HepG2 (cell line): ENCODE results near the gene XRCC1. TPM values are rescaled to one million over a fixed set of nuclear protein-coding genes. Genes with fewer than 3 reads are reported as not detected.
"Not testable (repeated sequence)": the region's sequence is repeated elsewhere in the genome, so short reads cannot be mapped to it uniquely, and the experiment has no call there.

Experiments
- ATAC-seq: fragments of 200-7000 bp; cut with Tn5 transposase; 3 replicates; pipeline ENCODE4 v1.9.1; 2020; ENCODE audit warnings: mild to moderate bottlenecking, moderate library complexity
- BruUV-seq: library from RNA; stranded (reverse); fragments of 400-500 nt; replicated peaks from 2 replicates; lab custom pipeline; 2021; lab: Mats Ljungman, UMichigan
- CTCF ChIA-PET: fragments of 300-600 bp; formaldehyde crosslinking; extraction: SDS; loops from one replicate; lab custom pipeline; 2021; ENCODE audit warnings: low total read pairs, inconsistent platforms, low intra/inter-chr PET ratio; lab: Yijun Ruan, JAX
- POLR2A ChIA-PET: fragments of 350-600 bp; sonication (Branson Sonifier 250); formaldehyde crosslinking; loops from one replicate; lab custom pipeline; 2020; ENCODE audit warnings: antibody characterized with exemption, inconsistent platforms; lab: Yijun Ruan, JAX
- DNase-seq: peaks from one replicate; pipeline ENCODE4 v3.0.0-alpha.2; 2015; ENCODE audit warnings: low spot score
- FAIRE-seq: peaks from 3 replicates; lab custom pipeline; 2011; peaks lifted over from hg19 to GRCh38; lab: Jason Lieb, UNC
- H2AFZ ChIP-seq: one replicate; pipeline ENCODE4 v1.6.1; 2011; ENCODE audit warnings: low read length, inconsistent platforms
- H3K27ac ChIP-seq: fragments of 300-600 bp; 3 replicates; pipeline ENCODE4 v1.8.0; 2011; ENCODE audit warnings: mixed run types, mild to moderate bottlenecking, mixed read lengths, low read length, inconsistent platforms; ENCODE audit not compliant: insufficient read depth; ENCODE audit errors: extremely low read length
- H3K27me3 ChIP-seq, 2 experiments: fragments of 200-600 bp in 1 of 2; 2 replicates in 1 of 2; 3 replicates in 1 of 2; pipeline versions ENCODE4 v1.6.0 to v1.8.0; 2011; ENCODE audit warnings: low read length in 2 of 2, mild to moderate bottlenecking in 2 of 2, moderate library complexity in 2 of 2, inconsistent platforms in 1 of 2; ENCODE audit not compliant: insufficient read depth in 2 of 2, control insufficient read depth in 1 of 2
- H3K36me3 ChIP-seq, 2 experiments: fragments of 200-600 bp in 1 of 2; replicated peaks in 1 of 2; 2 replicates in 1 of 2; 3 replicates in 1 of 2; pipeline versions ENCODE4 v1.5.1 to v1.8.0; 2011; ENCODE audit warnings: low read length in 2 of 2, inconsistent platforms in 1 of 2; ENCODE audit not compliant: insufficient read depth in 2 of 2, control insufficient read depth in 1 of 2
- H3K4me1 ChIP-seq: 2 replicates; pipeline ENCODE4 v1.5.1; 2012; ENCODE audit warnings: low read length, inconsistent platforms; ENCODE audit not compliant: insufficient read depth
- H3K4me2 ChIP-seq: 2 replicates; pipeline ENCODE4 v1.6.0; 2011; ENCODE audit warnings: low read depth, low read length, inconsistent platforms
- H3K4me3 ChIP-seq, 3 experiments: fragments of 200-600 bp in 1 of 3; sonication (generic), shearing (Covaris generic) in 1 of 3; replicated peaks in 1 of 3; 2 replicates each; pipeline ENCODE4 v1.5.1; 2011 to 2016; ENCODE audit warnings: low read length in 3 of 3, inconsistent platforms in 2 of 3, low read depth in 2 of 3, mild to moderate bottlenecking in 2 of 3, control low read depth in 1 of 3, mixed read lengths in 1 of 3; ENCODE audit not compliant: insufficient read depth in 1 of 3
- H3K79me2 ChIP-seq: one replicate; pipeline ENCODE4 v1.6.1; 2011; ENCODE audit warnings: low read length, inconsistent platforms; ENCODE audit not compliant: insufficient read depth
- H3K9ac ChIP-seq: 2 replicates; pipeline ENCODE4 v1.6.0; 2011; ENCODE audit warnings: mild to moderate bottlenecking, low read depth, low read length, inconsistent platforms; ENCODE audit not compliant: insufficient read depth
- H3K9me3 ChIP-seq: 2 replicates; pipeline ENCODE4 v1.5.1; 2012; ENCODE audit warnings: mild to moderate bottlenecking, low read length
- H4K20me1 ChIP-seq: 2 replicates; pipeline ENCODE4 v1.6.0; 2011; ENCODE audit warnings: inconsistent platforms, mild to moderate bottlenecking, low read length, moderate library complexity; ENCODE audit not compliant: insufficient read depth
- CEBPG ChIP-seq: IDR thresholded peaks from 2 replicates; pipeline ENCODE4 v1.6.1; 2016
- JUN ChIP-seq: sonication (generic); formaldehyde crosslinking; IDR thresholded peaks from 2 replicates; pipeline ENCODE4 v1.4.0; 2020; ENCODE audit warnings: mild to moderate bottlenecking, missing genetic modification reagents
- LCORL ChIP-seq, 2 experiments: fragments of 450-650 bp in 1 of 2; sonication (generic) in 1 of 2; formaldehyde crosslinking in 1 of 2; IDR thresholded peaks; 2 replicates each; pipeline versions ENCODE4 v1.5.0 to v1.6.1; 2017 to 2020; ENCODE audit warnings: antibody characterized with exemption in 1 of 2, missing genetic modification reagents in 1 of 2
- SP1 ChIP-seq, 2 experiments: fragments of 450-650 bp in 1 of 2; sonication (generic) in 1 of 2; formaldehyde crosslinking in 1 of 2; IDR thresholded peaks; 2 replicates each; pipeline versions ENCODE4 v1.4.0 to v1.6.1; 2016 to 2020; ENCODE audit warnings: missing genetic modification reagents in 1 of 2
- XBP1 ChIP-seq: sonication (generic); formaldehyde crosslinking; IDR thresholded peaks from 2 replicates; pipeline ENCODE4 v1.5.0; 2020; ENCODE audit warnings: missing genetic modification reagents
- ZMYM2 ChIP-seq: sonication (generic); formaldehyde crosslinking; IDR thresholded peaks from 2 replicates; pipeline ENCODE4 v1.8.0; 2022; ENCODE audit warnings: mild to moderate bottlenecking, missing genetic modification reagents
- ZNF143 ChIP-seq: sonication (generic); formaldehyde crosslinking; IDR thresholded peaks from 2 replicates; pipeline ENCODE4 v1.4.0; 2020; ENCODE audit warnings: missing genetic modification reagents
- ZNF629 ChIP-seq: sonication (generic); formaldehyde crosslinking; conservative IDR thresholded peaks from 2 replicates; pipeline ENCODE4 v1.5.0; 2020; ENCODE audit warnings: missing genetic modification reagents
- ZNF674 ChIP-seq: sonication (generic); formaldehyde crosslinking; IDR thresholded peaks from 2 replicates; pipeline ENCODE4 v1.5.0; 2020; ENCODE audit warnings: low read depth, mild to moderate bottlenecking, missing genetic modification reagents
- ZSCAN12 ChIP-seq: sonication (generic); formaldehyde crosslinking; IDR thresholded peaks from 2 replicates; pipeline ENCODE4 v1.9.0; 2021; ENCODE audit warnings: mild to moderate bottlenecking, missing genetic modification reagents
- WGBS: methylation state at CpG from one replicate; pipeline ENCODE4 v1.1.6; 2017; ENCODE audit warnings: low lambda C conversion rate; 5-methylcytosine and 5-hydroxymethylcytosine counted together
- in situ Hi-C: cut with HindIII; loops from 2 replicates; pipeline ENCODE4 v1.10.0; 2017; ENCODE audit warnings: low pct_unique_long_range_greater_than_20kb; ENCODE audit not compliant: extremely low pct_ligation_motif_present
- intact Hi-C: fragments of 100-400 bp; cut with micrococcal nuclease; formaldehyde crosslinking; loops from one replicate; pipeline ENCODE4 v1.10.0; 2022; ENCODE audit not compliant: unreplicated experiment
- polyA plus RNA-seq, 8 experiments: library from polyadenylated mRNA; depleted of rRNA in 3 of 8; stranded (reverse) in 7 of 8; unstranded in 1 of 8; fragments of >200 nt; fragmentation: Illumina TruSeq in 4 of 8; extraction: Trizol in 4 of 8; gene quantifications; 2 replicates each; pipeline versions ENCODE4 v1.2.1 to v1.2.3, GENCODE V29; 2011 to 2016; ENCODE audit warnings: low read depth in 4 of 8, missing spikeins in 1 of 8, mixed read lengths in 1 of 8; ENCODE audit not compliant: insufficient read depth in 1 of 8
- total RNA-seq, 5 experiments: library from RNA; depleted of rRNA; stranded (reverse); fragments of >200 nt; fragmentation: Illumina TruSeq; extraction: Trizol; gene quantifications; 2 replicates each; pipeline ENCODE4 v1.2.3, GENCODE V29; 2016; ENCODE audit warnings: low read depth in 1 of 5
- TF ChIP-seq, protein P1 (sequence below): IDR thresholded peaks from 2 replicates; pipeline ENCODE4 v1.6.1; 2016; ENCODE audit warnings: low read depth, missing genetic modification reagents, missing compliant biosample characterization
- TF ChIP-seq, protein P2 (sequence below): sonication (generic); formaldehyde crosslinking; IDR thresholded peaks from 2 replicates; pipeline ENCODE4 v1.8.0; 2022; ENCODE audit warnings: missing genetic modification reagents, mild to moderate bottlenecking, borderline replicate concordance

Gene XRCC1
- total and polyA plus RNA-seq, 2 of the 13 experiments (the other 11 are each of a cell fraction or from before 2014, with no cell fraction given), result 24.7 to 26.3 TPM

DNA sequence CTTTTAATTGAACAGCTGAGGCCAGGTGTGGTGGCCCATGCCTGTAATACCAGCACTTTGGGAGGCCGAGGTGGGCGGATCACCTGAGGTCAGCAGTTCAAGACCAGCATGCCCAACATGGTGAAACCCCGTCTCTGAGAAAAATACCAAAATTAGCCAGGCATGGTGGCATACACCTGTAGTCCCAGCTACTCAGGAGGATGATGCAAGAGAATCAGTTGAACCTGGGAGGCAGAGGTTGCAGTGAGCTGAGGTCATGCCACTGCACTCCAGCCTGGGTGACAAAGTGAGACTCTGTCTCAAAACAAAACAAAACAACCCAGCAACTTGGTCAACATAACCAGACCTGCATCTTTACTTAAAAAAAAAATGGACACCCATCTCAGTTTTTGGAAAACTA lies 11.7 kb upstream of the XRCC1 start:
- in situ Hi-C loops, H3K36me3 ChIP-seq, intact Hi-C loops, H4K20me1 ChIP-seq, H3K9me3 ChIP-seq, BruUV-seq, ATAC-seq, H3K27ac ChIP-seq, H3K4me2 ChIP-seq, POLR2A ChIA-PET, FAIRE-seq, CTCF ChIA-PET, DNase-seq, H3K79me2 ChIP-seq, H3K4me3 ChIP-seq, H3K9ac ChIP-seq, H3K27me3 ChIP-seq, H2AFZ ChIP-seq: not testable (repeated sequence)
- peaks cover 26% of the 10 kb centered on the region for H3K4me1 ChIP-seq
- 0 out of 2 replicates have a peak, but pooled peaks have one; percentile 10 for TF ChIP-seq CEBPG (CRISPR knock-in tag)
- WGBS, result no CpG with 5 or more reads among the region's 3 CpGs

DNA sequence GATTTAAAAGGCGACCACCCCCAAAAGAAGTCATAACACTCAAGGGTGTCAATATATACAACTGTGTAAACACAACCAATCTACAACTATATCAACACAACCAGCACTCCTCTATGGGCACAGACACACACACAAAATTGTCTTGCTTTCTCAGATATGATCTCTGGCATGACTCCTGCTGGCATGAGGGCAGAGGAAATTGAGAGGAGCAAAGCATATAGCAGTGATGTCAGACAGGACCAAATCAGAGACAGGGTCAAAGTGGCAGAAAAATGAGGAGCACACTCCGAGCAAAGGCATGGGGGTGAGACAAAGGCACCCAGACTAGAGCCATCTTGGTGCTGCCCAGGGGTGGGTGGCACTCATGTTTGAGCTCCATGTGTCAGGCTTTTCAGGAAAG lies 11.0 kb upstream of the XRCC1 start:
- ATAC-seq (no peak), FAIRE-seq (no peak), DNase-seq (no peak)
- Histone ChIP-seq H3K4me1 (peaks cover 26% of the 10 kb centered on the region), H3K36me3 (0 out of 5 replicates have a peak, but pooled peaks cover 0 to 3% of the 10 kb centered on the region in 2 experiments), H3K9me3 (no peaks in the 10 kb centered on the region), H3K9ac (no peak overlapping the region), H3K79me2 (no peaks in the 10 kb centered on the region), H3K4me3 (no peak overlapping the region), H3K27ac (no peak overlapping the region), H3K27me3 (no peaks in the 10 kb centered on the region), H3K4me2 (no peak overlapping the region), H2AFZ (no peak overlapping the region), H4K20me1 (no peaks in the 10 kb centered on the region)
- in situ Hi-C loops (no loop called here), intact Hi-C loops (no loop called here)
- POLR2A ChIA-PET, result no interaction called here
- 96% methylated on average over 2 of the region's 2 CpGs for WGBS
- CTCF ChIA-PET, result no interaction called here
- BruUV-seq, result no TSS peak
- TF ChIP-seq ZNF674, result no peak
- TF ChIP-seq, protein P1, sequence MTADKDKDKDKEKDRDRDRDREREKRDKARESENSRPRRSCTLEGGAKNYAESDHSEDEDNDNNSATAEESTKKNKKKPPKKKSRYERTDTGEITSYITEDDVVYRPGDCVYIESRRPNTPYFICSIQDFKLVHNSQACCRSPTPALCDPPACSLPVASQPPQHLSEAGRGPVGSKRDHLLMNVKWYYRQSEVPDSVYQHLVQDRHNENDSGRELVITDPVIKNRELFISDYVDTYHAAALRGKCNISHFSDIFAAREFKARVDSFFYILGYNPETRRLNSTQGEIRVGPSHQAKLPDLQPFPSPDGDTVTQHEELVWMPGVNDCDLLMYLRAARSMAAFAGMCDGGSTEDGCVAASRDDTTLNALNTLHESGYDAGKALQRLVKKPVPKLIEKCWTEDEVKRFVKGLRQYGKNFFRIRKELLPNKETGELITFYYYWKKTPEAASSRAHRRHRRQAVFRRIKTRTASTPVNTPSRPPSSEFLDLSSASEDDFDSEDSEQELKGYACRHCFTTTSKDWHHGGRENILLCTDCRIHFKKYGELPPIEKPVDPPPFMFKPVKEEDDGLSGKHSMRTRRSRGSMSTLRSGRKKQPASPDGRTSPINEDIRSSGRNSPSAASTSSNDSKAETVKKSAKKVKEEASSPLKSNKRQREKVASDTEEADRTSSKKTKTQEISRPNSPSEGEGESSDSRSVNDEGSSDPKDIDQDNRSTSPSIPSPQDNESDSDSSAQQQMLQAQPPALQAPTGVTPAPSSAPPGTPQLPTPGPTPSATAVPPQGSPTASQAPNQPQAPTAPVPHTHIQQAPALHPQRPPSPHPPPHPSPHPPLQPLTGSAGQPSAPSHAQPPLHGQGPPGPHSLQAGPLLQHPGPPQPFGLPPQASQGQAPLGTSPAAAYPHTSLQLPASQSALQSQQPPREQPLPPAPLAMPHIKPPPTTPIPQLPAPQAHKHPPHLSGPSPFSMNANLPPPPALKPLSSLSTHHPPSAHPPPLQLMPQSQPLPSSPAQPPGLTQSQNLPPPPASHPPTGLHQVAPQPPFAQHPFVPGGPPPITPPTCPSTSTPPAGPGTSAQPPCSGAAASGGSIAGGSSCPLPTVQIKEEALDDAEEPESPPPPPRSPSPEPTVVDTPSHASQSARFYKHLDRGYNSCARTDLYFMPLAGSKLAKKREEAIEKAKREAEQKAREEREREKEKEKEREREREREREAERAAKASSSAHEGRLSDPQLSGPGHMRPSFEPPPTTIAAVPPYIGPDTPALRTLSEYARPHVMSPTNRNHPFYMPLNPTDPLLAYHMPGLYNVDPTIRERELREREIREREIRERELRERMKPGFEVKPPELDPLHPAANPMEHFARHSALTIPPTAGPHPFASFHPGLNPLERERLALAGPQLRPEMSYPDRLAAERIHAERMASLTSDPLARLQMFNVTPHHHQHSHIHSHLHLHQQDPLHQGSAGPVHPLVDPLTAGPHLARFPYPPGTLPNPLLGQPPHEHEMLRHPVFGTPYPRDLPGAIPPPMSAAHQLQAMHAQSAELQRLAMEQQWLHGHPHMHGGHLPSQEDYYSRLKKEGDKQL (CRISPR knock-in tag), result no peak
- no peak for TF ChIP-seq ZNF143
- no peak for TF ChIP-seq ZNF629 (CRISPR knock-in tag)
- TF ChIP-seq, protein P2, sequence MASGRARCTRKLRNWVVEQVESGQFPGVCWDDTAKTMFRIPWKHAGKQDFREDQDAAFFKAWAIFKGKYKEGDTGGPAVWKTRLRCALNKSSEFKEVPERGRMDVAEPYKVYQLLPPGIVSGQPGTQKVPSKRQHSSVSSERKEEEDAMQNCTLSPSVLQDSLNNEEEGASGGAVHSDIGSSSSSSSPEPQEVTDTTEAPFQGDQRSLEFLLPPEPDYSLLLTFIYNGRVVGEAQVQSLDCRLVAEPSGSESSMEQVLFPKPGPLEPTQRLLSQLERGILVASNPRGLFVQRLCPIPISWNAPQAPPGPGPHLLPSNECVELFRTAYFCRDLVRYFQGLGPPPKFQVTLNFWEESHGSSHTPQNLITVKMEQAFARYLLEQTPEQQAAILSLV (CRISPR knock-in tag), result no peak
- TF ChIP-seq XBP1, result no peak
- no peak for TF ChIP-seq LCORL (IDR thresholded peaks at IDR 0.05)
- TF ChIP-seq LCORL (CRISPR knock-in tag; IDR thresholded peaks at IDR 0.05), result no peak
- TF ChIP-seq ZSCAN12 (CRISPR knock-in tag), result no peak
- TF ChIP-seq SP1 (IDR thresholded peaks at IDR 0.05), result no peak
- TF ChIP-seq SP1 (CRISPR knock-in tag; IDR thresholded peaks at IDR 0.05), result no peak
- no peak for TF ChIP-seq JUN (CRISPR knock-in tag)
- no peak for TF ChIP-seq ZMYM2 (CRISPR knock-in tag)
